ENCODE measurements around the gene DGCR2. TPM values are rescaled to one million over a fixed set of nuclear protein-coding genes. Genes with fewer than 3 reads are reported as not detected.
"Not testable (repeated sequence)": the region's sequence is repeated elsewhere in the genome, so short reads cannot be mapped to it uniquely, and the experiment has no call there.

DGCR2 gene
- polyA plus RNA-seq, 1 donor from 2014 or later: 67.1 TPM

GRCh38 chr22:19001204-19001603, 121.0 kb downstream of the DGCR2 start:
- H4K20me1 ChIP-seq (ENCODE audit: insufficient read depth): no peaks in the 10 kb centered on the region
- no peaks in the 10 kb centered on the region for H3K79me2 ChIP-seq (replicated peaks; ENCODE audit: insufficient read depth, low read length)
- H3K27me3 ChIP-seq (ENCODE audit: insufficient read depth, low read depth, low read length): no peaks in the 10 kb centered on the region
- H3K4me2 ChIP-seq (ENCODE audit: low read length): no peak overlapping the region
- no peak overlapping the region for H3K4me3 ChIP-seq (ENCODE audit: low read length)
- no peaks in the 10 kb centered on the region for H3K9me2 ChIP-seq (ENCODE audit: insufficient read depth, low read length)
- H2AFZ ChIP-seq (ENCODE audit: low read depth, low read length): no peak overlapping the region
- no peak overlapping the region for H3K9ac ChIP-seq (ENCODE audit: low read length)
- H3F3A ChIP-seq (ENCODE audit: insufficient read depth, low read length, poor library complexity, severe bottlenecking): no peaks in the 10 kb centered on the region
- no peaks in the 10 kb centered on the region for H3K36me3 ChIP-seq (ENCODE audit: insufficient read depth, low read length)
- H3K9me3 ChIP-seq (ENCODE audit: low read length): no peaks in the 10 kb centered on the region
- no peak overlapping the region for H3K27ac ChIP-seq (ENCODE audit: low read length)
- TF ChIP-seq TAF1 (IDR thresholded peaks at IDR 0.05; ENCODE audit: low read depth): no peak
- no peak for TF ChIP-seq EZH2 (IDR thresholded peaks at IDR 0.05; ENCODE audit: borderline replicate concordance, insufficient read depth, low read length, poor library complexity, severe bottlenecking)
- TF ChIP-seq REST (IDR thresholded peaks at IDR 0.05; ENCODE audit: borderline replicate concordance): no peak
- no peak for TF ChIP-seq POLR2AphosphoS5 (IDR thresholded peaks at IDR 0.05)
- no peak for TF ChIP-seq MXI1 (conservative IDR thresholded peaks at IDR 0.05; ENCODE audit: poor library complexity, severe bottlenecking)
- TF ChIP-seq RAD21 (conservative IDR thresholded peaks at IDR 0.05): no peak
- TF ChIP-seq SMC3 (conservative IDR thresholded peaks at IDR 0.05; ENCODE audit: poor library complexity): no peak
- no peak for TF ChIP-seq EP300 (conservative IDR thresholded peaks at IDR 0.05; ENCODE audit: poor library complexity, severe bottlenecking)
- TF ChIP-seq CTCF (IDR thresholded peaks at IDR 0.05; ENCODE audit: poor library complexity, severe bottlenecking): no peak

GRCh38 chr22:19000106-19000505, 122.1 kb downstream of the DGCR2 start:
- H2AFZ ChIP-seq (ENCODE audit: low read depth, low read length); H3K9me3 ChIP-seq (ENCODE audit: low read length); H3K9ac ChIP-seq (ENCODE audit: low read length); H3K27ac ChIP-seq (ENCODE audit: low read length); H4K20me1 ChIP-seq (ENCODE audit: insufficient read depth); H3K4me3 ChIP-seq (ENCODE audit: low read length); H3F3A ChIP-seq (ENCODE audit: insufficient read depth, low read length, poor library complexity, severe bottlenecking); H3K4me2 ChIP-seq (ENCODE audit: low read length); H3K79me2 ChIP-seq (replicated peaks; ENCODE audit: insufficient read depth, low read length); H3K36me3 ChIP-seq (ENCODE audit: insufficient read depth, low read length); H3K27me3 ChIP-seq (ENCODE audit: insufficient read depth, low read depth, low read length); H3K9me2 ChIP-seq (ENCODE audit: insufficient read depth, low read length): not testable (repeated sequence)

- Histone ChIP-seq H3K9me3 (ENCODE audit: low read length) (no peaks in the 10 kb centered on the region), H3K79me2 (replicated peaks; ENCODE audit: insufficient read depth, low read length) (no peaks in the 10 kb centered on the region), H3K4me3 (ENCODE audit: low read length) (no peak overlapping the region), H2AFZ (ENCODE audit: low read depth, low read length) (no peak overlapping the region), H3K9ac (ENCODE audit: low read length) (no peak overlapping the region), H3K36me3 (ENCODE audit: insufficient read depth, low read length) (no peaks in the 10 kb centered on the region), H3K4me2 (ENCODE audit: low read length) (no peak overlapping the region), H3F3A (ENCODE audit: insufficient read depth, low read length, poor library complexity, severe bottlenecking) (no peaks in the 10 kb centered on the region), H3K27ac (ENCODE audit: low read length) (no peak overlapping the region), H4K20me1 (ENCODE audit: insufficient read depth) (no peaks in the 10 kb centered on the region), H3K27me3 (ENCODE audit: insufficient read depth, low read depth, low read length) (no peaks in the 10 kb centered on the region), H3K9me2 (ENCODE audit: insufficient read depth, low read length) (no peaks in the 10 kb centered on the region)
- no peak for TF ChIP-seq EP300 (conservative IDR thresholded peaks at IDR 0.05; ENCODE audit: poor library complexity, severe bottlenecking)
Observed at GRCh38 chr22:18999416-18999815, 122.8 kb downstream of the DGCR2 start.
